Lung (tissue), 12 donors: ENCODE measurements around the gene CCDC85C. TPM values are rescaled to one million over a fixed set of nuclear protein-coding genes. Genes with fewer than 3 reads are reported as not detected.

Source experiments
- ATAC-seq: fragments of 200-7000 bp; cut with Tn5 transposase; one replicate; pipeline ENCODE4 v1.9.1; 2020; ENCODE audit warnings: moderate number of reproducible peaks; ENCODE audit not compliant: insufficient read depth, low FRiP score
- DNase-seq, 3 donors: peaks; one replicate each; pipeline ENCODE4 v3.0.0-alpha.2; 2013 to 2017
- H3K27ac ChIP-seq, 2 donors: one replicate each; pipeline ENCODE4 v1.5.1; 2013; ENCODE audit warnings: mild to moderate bottlenecking in 2 of 2, moderate library complexity in 2 of 2, control low read depth in 1 of 2, inconsistent platforms in 1 of 2, low read depth in 1 of 2, low read length in 1 of 2
- H3K27me3 ChIP-seq, 3 donors: one replicate each; pipeline ENCODE4 v1.5.1; 2013; ENCODE audit warnings: low read length in 2 of 3; ENCODE audit not compliant: control insufficient read depth in 3 of 3, insufficient read depth in 3 of 3
- H3K36me3 ChIP-seq, 4 donors: one replicate each; pipeline ENCODE4 v1.5.1; 2013; ENCODE audit warnings: low read length in 4 of 4, mild to moderate bottlenecking in 1 of 4, moderate library complexity in 1 of 4; ENCODE audit not compliant: control insufficient read depth in 4 of 4, insufficient read depth in 4 of 4
- H3K4me1 ChIP-seq, 5 donors: one replicate each; pipeline ENCODE4 v1.5.1; 2013; ENCODE audit warnings: low read length in 5 of 5, mild to moderate bottlenecking in 2 of 5, moderate library complexity in 1 of 5; ENCODE audit not compliant: control insufficient read depth in 5 of 5, insufficient read depth in 5 of 5
- H3K4me3 ChIP-seq: one replicate; pipeline ENCODE4 v1.5.1; 2013; ENCODE audit warnings: mild to moderate bottlenecking, control low read depth, moderate library complexity
- H3K9ac ChIP-seq, 2 donors: one replicate each; pipeline ENCODE4 v1.5.1; 2013; ENCODE audit warnings: low read length in 2 of 2, control low read depth in 1 of 2; ENCODE audit not compliant: insufficient read depth in 1 of 2
- H3K9me3 ChIP-seq, 4 donors: one replicate each; pipeline ENCODE4 v1.5.1; 2013; ENCODE audit warnings: low read length in 3 of 4, mild to moderate bottlenecking in 1 of 4, moderate library complexity in 1 of 4; ENCODE audit not compliant: control insufficient read depth in 4 of 4, insufficient read depth in 3 of 4
- CTCF ChIP-seq: IDR thresholded peaks from 2 replicates; pipeline ENCODE4 v1.5.1; 2012; ENCODE audit warnings: mild to moderate bottlenecking; ENCODE audit errors: control extremely low read depth, extremely low read depth
- WGBS, 2 donors: extraction: QIAGEN DNeasy Blood & Tissue Kit; methylation state at CpG; one replicate each; pipeline ENCODE4 v1.1.7; 2013; 5-methylcytosine and 5-hydroxymethylcytosine counted together
- polyA plus RNA-seq, 2 donors: library from polyadenylated mRNA; stranded (reverse); fragments of 200-250 nt; gene quantifications; one replicate each; pipeline ENCODE4 v1.2.1, GENCODE V29; 2013
- total RNA-seq, 2 donors: library from RNA; depleted of rRNA in 1 of 2; stranded (reverse); fragments of >200 nt in 1 of 2; gene quantifications; one replicate each; pipeline ENCODE4 v1.2.1, GENCODE V29; 2014 to 2021
- donor health status: control.
- donor health status: control.
- donor health status: Bipolar disorder and iron deficiency.
- donor health status: healthy.
- donor health status: DM: yes; HTN: yes; CAD: no.

The CCDC85C gene
- total and polyA plus RNA-seq, 4 donors = 2.8 to 19.8 (median 17.6) TPM

GRCh38 chr14:99535908-99536778, 67.9 kb downstream of the CCDC85C start:
- no peak for DNase-seq
- WGBS, 2 donors = 90 to 94% methylated on average over 20 to 24 of the region's 24 CpGs

GRCh38 chr14:99535448-99535847, 68.6 kb downstream of the CCDC85C start:
- no peaks in the 10 kb centered on the region for H3K9me3 ChIP-seq
- no peak overlapping the region for H3K9ac ChIP-seq
- no peak overlapping the region for H3K4me3 ChIP-seq
- no peak overlapping the region for H3K27ac ChIP-seq
- peaks cover 0 to 18% (median 5%) of the 10 kb centered on the region in 5 donors for H3K4me1 ChIP-seq
- WGBS, 2 donors = 91 to 100% methylated on average over 6 to 8 of the region's 8 CpGs
- DNase-seq (no peak), ATAC-seq (no peak)
- no peak for TF ChIP-seq CTCF
- H3K36me3 ChIP-seq = peaks cover 0 to 6% (median 0%) of the 10 kb centered on the region in 4 donors
- H3K27me3 ChIP-seq = no peaks in the 10 kb centered on the region

More at GRCh38 chr14:99535908-99536778, 67.9 kb downstream of the CCDC85C start:
- Histone ChIP-seq H3K9ac (no peak overlapping the region), H3K36me3 (peaks cover 0 to 6% (median 0%) of the 10 kb centered on the region in 4 donors), H3K27me3 (no peaks in the 10 kb centered on the region), H3K4me1 (peaks cover 0 to 18% (median 10%) of the 10 kb centered on the region in 5 donors), H3K27ac (no peak overlapping the region), H3K9me3 (no peaks in the 10 kb centered on the region), H3K4me3 (no peak overlapping the region)
- TF ChIP-seq CTCF = no peak
- ATAC-seq = no peak

GRCh38 chr14:99534863-99535262, 69.1 kb downstream of the CCDC85C start:
- H3K27ac ChIP-seq = no peak overlapping the region
- DNase-seq (no peak), ATAC-seq (no peak)

More at GRCh38 chr14:99534863-99535262, 69.1 kb downstream of the CCDC85C start:
- H3K9ac ChIP-seq = no peak overlapping the region
- no peak for TF ChIP-seq CTCF
- WGBS, 2 donors = 85 to 90% methylated on average over 13 of the region's 13 CpGs
- no peak overlapping the region for H3K4me3 ChIP-seq
- H3K27me3 ChIP-seq = no peaks in the 10 kb centered on the region
- peaks cover 0 to 17% (median 7%) of the 10 kb centered on the region in 5 donors for H3K4me1 ChIP-seq
- H3K36me3 ChIP-seq = peaks cover 0 to 6% (median 0%) of the 10 kb centered on the region in 4 donors
- H3K9me3 ChIP-seq = no peaks in the 10 kb centered on the region
